NCI-H460 (cell line): ENCODE data around the gene MPND. TPM values are rescaled to one million over a fixed set of nuclear protein-coding genes. Genes with fewer than 3 reads are reported as not detected.

Experiments
- DNase-seq: peaks from one replicate; pipeline ENCODE4 v3.0.0-alpha.2; 2016; ENCODE audit warnings: low read depth; ENCODE audit errors: extremely low read depth
- total RNA-seq: library from RNA; depleted of rRNA; stranded (reverse); fragments of >200 nt; shearing (Covaris generic); gene quantifications from 2 replicates; pipeline ENCODE4 v1.2.3, GENCODE V29; 2014

The MPND gene
- total RNA-seq, 1 experiment from 2014 or later: 3.5 TPM

- no peak for DNase-seq
These were observed 20.4 kb downstream of the MPND start for GRCh38 chr19:4363571-4364304.

GRCh38 chr19:4365341-4365740 lies 22.0 kb downstream of the MPND start:
- DNase-seq: no peak

GRCh38 chr19:4365791-4366665 lies 22.7 kb downstream of the MPND start:
- DNase-seq: no peak

DNA sequence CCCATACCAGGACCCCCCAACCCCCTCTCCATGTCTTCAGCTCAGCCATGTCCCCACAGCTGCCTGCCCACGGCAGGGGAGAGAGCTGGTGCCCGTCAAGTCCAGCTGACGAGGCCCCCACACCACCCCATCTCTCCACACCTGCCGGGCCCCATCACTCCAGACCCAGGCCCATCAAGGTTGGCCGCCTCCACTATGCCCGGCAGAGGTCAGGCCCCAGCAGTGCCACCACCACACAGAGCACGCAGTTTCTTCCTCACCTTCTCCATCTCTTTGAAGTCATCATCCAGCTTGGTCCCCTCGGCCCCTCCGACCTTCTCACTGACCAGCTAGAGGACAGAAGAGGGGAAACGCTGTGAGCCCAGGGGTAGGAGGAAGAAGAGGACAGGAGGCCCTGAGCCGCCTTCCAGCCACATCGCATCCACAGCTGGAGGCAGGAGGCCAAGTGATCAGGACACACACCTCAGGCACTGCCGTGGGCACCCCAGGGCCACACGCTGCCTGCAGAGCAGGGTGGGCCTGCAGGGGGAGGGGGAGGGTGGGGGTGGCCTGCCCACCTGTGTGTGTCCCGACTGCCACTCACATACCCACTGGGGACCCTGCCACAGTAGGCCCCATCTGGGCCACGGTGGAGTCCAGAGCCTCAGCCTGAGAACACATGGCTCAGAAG lies 23.4 kb downstream of the MPND start:
- no peak for DNase-seq

- no peak for DNase-seq
These were observed 24.0 kb downstream of the MPND start for GRCh38 chr19:4367336-4367723.

DNA sequence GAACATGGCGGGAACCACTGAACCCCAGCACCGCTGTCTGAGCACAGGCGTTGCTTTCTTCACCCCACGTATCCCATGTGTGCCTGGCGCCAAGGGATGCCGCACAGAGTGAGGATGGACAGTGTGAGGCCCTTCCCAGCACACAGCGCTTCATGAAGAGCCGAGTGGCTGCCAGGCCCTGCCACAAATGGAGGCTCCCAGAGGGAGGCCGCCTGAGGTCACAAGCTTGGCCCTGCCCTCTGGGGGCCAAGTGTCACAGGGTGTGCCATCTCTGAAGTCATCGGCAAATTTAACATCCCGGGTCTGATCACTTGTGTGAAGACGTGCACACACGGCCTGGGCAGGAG lies 24.4 kb downstream of the MPND start:
- DNase-seq: no peak

- DNase-seq: no peak
These were observed 24.9 kb downstream of the MPND start for GRCh38 chr19:4368128-4368820.

- DNase-seq: no peak
These were observed 25.9 kb downstream of the MPND start for GRCh38 chr19:4369109-4369887.

DNA sequence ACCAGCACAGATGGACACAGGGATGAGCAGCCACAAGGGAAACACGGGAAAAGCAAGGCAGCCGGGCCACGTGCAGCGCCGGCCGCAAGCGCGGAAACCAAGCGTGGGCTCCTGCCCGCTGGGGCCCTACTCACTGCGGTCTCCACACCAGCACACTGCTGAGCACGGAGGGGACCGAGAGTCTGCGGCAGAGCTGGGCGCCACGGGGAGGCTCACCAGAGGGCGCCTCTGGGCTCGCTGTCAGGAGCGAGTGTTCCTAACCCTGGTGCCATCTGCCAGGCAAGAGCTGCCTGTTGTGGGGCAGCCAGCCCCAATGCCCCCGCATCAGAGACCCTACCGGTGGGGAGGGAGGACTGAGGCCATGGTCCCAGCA lies 26.5 kb downstream of the MPND start:
- DNase-seq: peak; percentile 24

- no peak for DNase-seq
These were observed 27.2 kb downstream of the MPND start for GRCh38 chr19:4370418-4371041.

GRCh38 chr19:4371247-4372164 lies 28.1 kb downstream of the MPND start:
- DNase-seq: no peak

DNA sequence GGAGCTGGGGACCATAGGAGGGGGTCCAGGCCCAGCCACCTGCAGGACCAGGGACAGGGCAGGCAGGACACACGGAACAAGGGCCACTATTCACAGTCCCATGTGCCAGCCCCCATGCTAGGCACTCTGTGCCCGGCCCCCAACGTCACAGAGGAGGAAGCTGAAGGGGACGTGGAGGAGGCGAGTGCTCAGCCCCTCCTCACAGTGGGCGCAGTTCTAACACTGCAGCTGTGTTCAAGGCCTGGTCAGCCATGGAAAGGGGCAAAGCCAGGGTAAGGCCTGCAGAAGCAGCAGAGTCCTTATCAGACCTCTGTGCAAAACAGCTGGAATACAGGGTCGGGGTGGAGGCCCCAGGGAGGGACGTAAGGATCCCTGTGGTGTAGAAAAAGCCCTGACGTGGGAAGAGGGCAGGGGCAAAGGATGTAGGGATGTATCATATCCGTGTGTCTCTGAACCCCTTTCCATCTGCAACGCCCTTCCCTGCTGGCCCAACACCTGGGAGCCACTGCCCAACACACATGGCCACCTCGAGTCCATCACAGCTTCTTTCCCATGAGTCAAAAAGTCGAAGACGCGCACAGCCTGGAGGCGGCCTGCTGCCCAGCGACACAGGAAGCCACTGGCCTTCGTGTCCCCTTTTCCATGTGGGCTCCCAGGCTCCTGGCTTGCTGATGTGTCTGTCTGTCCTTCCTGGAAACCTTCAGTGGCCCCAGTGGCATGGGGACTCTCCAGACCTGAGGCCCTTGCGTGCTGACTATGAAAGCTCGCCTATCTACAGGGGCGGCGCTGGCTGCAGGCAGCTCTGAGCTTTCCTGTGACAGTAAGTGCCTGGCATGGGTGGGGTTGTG lies 29.0 kb downstream of the MPND start:
- DNase-seq: no peak

DNA sequence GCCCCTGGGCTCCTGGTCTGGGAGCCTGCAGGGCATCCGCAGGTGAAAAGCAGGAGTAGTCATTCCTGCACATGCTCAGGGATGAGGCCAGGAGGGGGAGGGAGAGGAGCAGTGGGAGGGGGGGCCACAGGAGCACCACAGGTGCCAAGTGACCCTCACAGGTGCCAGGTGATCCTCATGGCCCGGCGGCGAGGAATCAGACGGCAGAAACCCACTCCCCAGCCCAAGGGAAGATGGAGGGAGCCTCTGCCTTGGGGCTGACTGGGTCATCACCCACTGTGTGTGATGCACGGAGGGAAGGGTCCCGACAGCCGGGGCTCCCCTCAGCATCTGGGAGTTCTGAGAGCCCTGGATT lies 29.6 kb downstream of the MPND start:
- DNase-seq: no peak

DNA sequence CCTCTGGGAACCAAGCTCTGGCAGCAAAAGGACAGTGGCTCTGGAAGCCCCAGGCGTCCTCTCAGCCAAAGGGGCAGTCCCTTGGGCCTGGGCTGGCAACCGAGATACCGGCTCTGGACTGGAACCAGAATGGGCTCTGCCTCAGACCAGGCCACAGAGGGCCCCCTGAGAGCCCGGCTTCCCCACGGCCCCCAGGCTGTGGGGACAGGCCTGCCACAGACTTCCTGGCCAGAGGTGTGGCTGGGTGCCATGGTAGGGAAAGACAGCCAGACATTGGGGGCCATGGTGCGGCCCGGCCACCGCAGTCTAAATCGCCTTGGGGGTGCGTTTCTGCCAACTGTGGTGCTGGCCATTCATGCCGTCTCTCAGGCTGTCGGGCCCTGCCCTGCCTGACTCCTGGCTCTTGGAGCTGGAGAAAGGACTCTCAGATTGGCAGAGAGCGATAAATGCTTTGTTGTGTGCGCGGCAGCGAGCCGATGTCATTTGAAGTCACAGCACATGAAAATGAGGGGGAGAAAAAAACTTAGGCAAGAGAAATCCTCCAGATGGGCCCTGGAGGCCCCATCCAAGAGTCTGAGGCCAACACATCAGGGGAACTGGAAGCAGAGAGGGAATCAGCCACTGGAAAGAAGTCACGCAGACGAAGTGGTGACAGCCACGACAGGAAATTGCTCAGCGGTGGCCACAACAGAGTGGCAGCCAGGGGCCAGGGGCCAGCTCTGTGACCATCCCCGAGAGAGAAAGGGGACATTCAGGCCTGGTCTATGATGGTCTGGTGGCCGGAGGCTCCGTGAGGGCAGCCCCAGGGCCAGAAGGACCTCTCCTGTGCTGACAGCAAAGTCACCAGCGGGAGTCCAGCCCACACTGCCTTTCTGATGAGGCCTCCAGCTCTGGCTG lies 30.5 kb downstream of the MPND start:
- peak; percentile 11 for DNase-seq

DNA sequence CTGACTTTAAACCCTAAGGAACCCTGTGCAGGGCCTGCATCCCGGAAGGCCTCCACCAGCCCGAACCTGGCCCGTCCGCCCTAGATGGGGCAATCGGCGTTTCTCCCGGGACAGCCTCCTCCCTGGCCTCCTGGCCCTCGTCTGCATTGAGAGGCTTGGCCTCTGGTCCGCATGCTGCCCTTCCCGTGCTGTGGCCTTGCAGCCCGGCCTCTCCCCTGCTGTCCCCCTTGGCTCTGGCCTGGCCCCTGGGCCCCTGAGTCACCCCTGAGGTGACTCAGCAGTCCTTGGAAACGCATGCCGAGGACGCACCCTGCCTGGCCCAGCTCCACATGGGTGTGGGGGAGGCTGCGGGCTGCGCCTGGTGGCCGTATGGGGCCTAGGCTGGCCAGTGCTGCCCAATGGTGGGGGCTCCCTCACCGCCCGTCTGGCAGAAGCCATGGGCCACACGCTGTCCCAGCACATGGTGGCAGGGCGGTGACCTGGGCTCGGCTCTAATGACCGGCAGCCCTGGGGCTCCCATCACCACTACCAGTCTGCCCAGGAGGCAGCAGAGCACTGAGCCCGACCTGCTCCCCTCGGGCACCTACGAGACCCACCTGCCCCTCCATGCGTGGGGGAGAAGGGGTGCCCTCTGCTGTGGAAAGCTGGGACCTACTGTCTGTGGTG lies 31.3 kb downstream of the MPND start:
- DNase-seq: peak; percentile 85
